ENCODE measurements around the gene LIG1.

- TF ChIP-seq EZH2 (IDR thresholded peaks at IDR 0.05; ENCODE audit: insufficient read depth, poor library complexity, severe bottlenecking) (no peak), EZH2phosphoT487 (IDR thresholded peaks at IDR 0.05; ENCODE audit: insufficient read depth, low read depth) (no peak)
Observed at GRCh38 chr19:48102870-48103751, 67.0 kb downstream of the LIG1 start.
